NCI-H128 (cell line): ENCODE results near the gene ZDHHC9.
"Not testable (repeated sequence)": the region's sequence is repeated elsewhere in the genome, so short reads cannot be mapped to it uniquely, and the experiment has no call there.

Source experiments
- DNase-seq: peaks from one replicate; lab custom pipeline; 2025; ENCODE audit not compliant: unreplicated experiment; lab: John Stamatoyannopoulos, UW

The ZDHHC9 gene

GRCh38 chrX:129843459-129844306, at the start of gene ZDHHC9:
Gene ZDHHC9 (minus strand): TSS chrX:129843886. CDS start chrX:129841945, 1,941 bp downstream.
- DNase-seq = peak; percentile 69

- DNase-seq = no peak
Measured at GRCh38 chrX:129877401-129877800, 33.7 kb upstream of the ZDHHC9 start.

GRCh38 chrX:129876771-129877305, 33.2 kb upstream of the ZDHHC9 start:
- DNase-seq = peak; percentile 12

- DNase-seq = no peak
Measured at GRCh38 chrX:129875669-129876068, 32.0 kb upstream of the ZDHHC9 start.

- DNase-seq = no peak
Measured at GRCh38 chrX:129872524-129872923, 28.8 kb upstream of the ZDHHC9 start.

- DNase-seq = not testable (repeated sequence)
Measured at GRCh38 chrX:129866321-129866720, 22.6 kb upstream of the ZDHHC9 start.

- DNase-seq = not testable (repeated sequence)
Measured at GRCh38 chrX:129859134-129859533, 15.4 kb upstream of the ZDHHC9 start.

GRCh38 chrX:129851825-129852224, 8.1 kb upstream of the ZDHHC9 start:
- DNase-seq = not testable (repeated sequence)

- DNase-seq = no peak
Measured at GRCh38 chrX:129846716-129847115, 3.0 kb upstream of the ZDHHC9 start.

- no peak for DNase-seq
Measured at GRCh38 chrX:129845616-129846190, 2.0 kb upstream of the ZDHHC9 start.

GRCh38 chrX:129843209-129843458, 552 bp downstream of the ZDHHC9 start:
- no peak for DNase-seq

- DNase-seq = no peak
Measured at GRCh38 chrX:129842510-129843208, 1.0 kb downstream of the ZDHHC9 start.

GRCh38 chrX:129840344-129840743, 3.3 kb downstream of the ZDHHC9 start:
- DNase-seq = no peak

- DNase-seq = no peak
Measured at GRCh38 chrX:129836827-129837226, 6.9 kb downstream of the ZDHHC9 start.

- no peak for DNase-seq
Measured at GRCh38 chrX:129833153-129833990, 10.3 kb downstream of the ZDHHC9 start.

GRCh38 chrX:129831091-129831885, 12.4 kb downstream of the ZDHHC9 start:
- DNase-seq = no peak

- no peak for DNase-seq
Measured at GRCh38 chrX:129830494-129830893, 13.2 kb downstream of the ZDHHC9 start.

GRCh38 chrX:129825746-129826505, 17.8 kb downstream of the ZDHHC9 start:
- no peak for DNase-seq

GRCh38 chrX:129824620-129825019, 19.1 kb downstream of the ZDHHC9 start:
- DNase-seq = no peak
